Tibial artery (tissue), 4 donors: ENCODE data around the gene TXNDC17.

Experiments used
- DNase-seq, 2 donors: peaks; one replicate each; pipeline ENCODE4 v3.0.0-alpha.2; 2019
- H3K27ac ChIP-seq, 2 donors: fragments of 200-600 bp; sonication (generic) in 1 of 2; 1 replicate in 1 of 2; 2 replicates in 1 of 2; pipeline ENCODE4 v1.5.1; 2018 to 2019; ENCODE audit warnings: mild to moderate bottlenecking in 1 of 2
- H3K27me3 ChIP-seq, 2 donors: fragments of 200-600 bp; sonication (generic) in 1 of 2; one replicate each; pipeline versions ENCODE4 v1.5.1 to v1.6.0; 2016 to 2019
- H3K36me3 ChIP-seq, 3 donors: fragments of 200-600 bp; sonication (generic) in 2 of 3; one replicate each; pipeline ENCODE4 v1.5.1; 2016 to 2019; ENCODE audit warnings: mild to moderate bottlenecking in 2 of 3
- H3K4me1 ChIP-seq, 4 donors: fragments of 200-600 bp; sonication (generic) in 2 of 4; 1 replicate in 3 of 4; 2 replicates in 1 of 4; pipeline ENCODE4 v1.5.1; 2016 to 2019
- H3K4me3 ChIP-seq, 2 donors: fragments of 200-600 bp; sonication (generic) in 1 of 2; 1 replicate in 1 of 2; 2 replicates in 1 of 2; pipeline ENCODE4 v1.5.1; 2018 to 2019; ENCODE audit warnings: mild to moderate bottlenecking in 2 of 2
- H3K9me3 ChIP-seq, 3 donors: fragments of 200-600 bp; sonication (generic) in 1 of 3; one replicate each; pipeline ENCODE4 v1.5.1; 2016 to 2019
- intact Hi-C: fragments of 100-400 bp; cut with DNase I; formaldehyde crosslinking; loops from one replicate; pipeline ENCODE4 v1.15.0; 2023; ENCODE audit warnings: low total_unique reads
- TF ChIP-seq, protein P1 (sequence below), 2 experiments: fragments of 200-600 bp in 1 of 2; fragments of 450-650 bp in 1 of 2; IDR thresholded peaks; one replicate each; pipeline ENCODE4 v1.5.1; 2017 to 2019; ENCODE audit warnings: antibody characterized with exemption in 2 of 2, mild to moderate bottlenecking in 1 of 2, moderate library complexity in 1 of 2

The TXNDC17 gene

GRCh38 chr17:6675201-6675825, 34.5 kb downstream of the TXNDC17 start:
- Histone ChIP-seq H3K36me3 (no peaks in the 10 kb centered on the region), H3K4me1 (no peaks in the 10 kb centered on the region), H3K27ac (no peak overlapping the region), H3K27me3 (peaks cover 0 to 49% of the 10 kb centered on the region in 2 donors), H3K4me3 (no peak overlapping the region), H3K9me3 (no peaks in the 10 kb centered on the region)
- intact Hi-C loops: no loop called here
- TF ChIP-seq, protein P1, sequence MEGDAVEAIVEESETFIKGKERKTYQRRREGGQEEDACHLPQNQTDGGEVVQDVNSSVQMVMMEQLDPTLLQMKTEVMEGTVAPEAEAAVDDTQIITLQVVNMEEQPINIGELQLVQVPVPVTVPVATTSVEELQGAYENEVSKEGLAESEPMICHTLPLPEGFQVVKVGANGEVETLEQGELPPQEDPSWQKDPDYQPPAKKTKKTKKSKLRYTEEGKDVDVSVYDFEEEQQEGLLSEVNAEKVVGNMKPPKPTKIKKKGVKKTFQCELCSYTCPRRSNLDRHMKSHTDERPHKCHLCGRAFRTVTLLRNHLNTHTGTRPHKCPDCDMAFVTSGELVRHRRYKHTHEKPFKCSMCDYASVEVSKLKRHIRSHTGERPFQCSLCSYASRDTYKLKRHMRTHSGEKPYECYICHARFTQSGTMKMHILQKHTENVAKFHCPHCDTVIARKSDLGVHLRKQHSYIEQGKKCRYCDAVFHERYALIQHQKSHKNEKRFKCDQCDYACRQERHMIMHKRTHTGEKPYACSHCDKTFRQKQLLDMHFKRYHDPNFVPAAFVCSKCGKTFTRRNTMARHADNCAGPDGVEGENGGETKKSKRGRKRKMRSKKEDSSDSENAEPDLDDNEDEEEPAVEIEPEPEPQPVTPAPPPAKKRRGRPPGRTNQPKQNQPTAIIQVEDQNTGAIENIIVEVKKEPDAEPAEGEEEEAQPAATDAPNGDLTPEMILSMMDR (IDR thresholded peaks at IDR 0.05): no peak
- no peak for DNase-seq

GRCh38 chr17:6676802-6677157, 35.9 kb downstream of the TXNDC17 start:
- Histone ChIP-seq H3K9me3 (no peaks in the 10 kb centered on the region), H3K4me3 (no peak overlapping the region), H3K4me1 (no peaks in the 10 kb centered on the region), H3K36me3 (no peaks in the 10 kb centered on the region), H3K27me3 (peaks cover 0 to 35% of the 10 kb centered on the region in 2 donors), H3K27ac (no peak overlapping the region)
- intact Hi-C loops: no loop called here
- TF ChIP-seq, protein P1 (IDR thresholded peaks at IDR 0.05): no peak
- no peak for DNase-seq

DNA sequence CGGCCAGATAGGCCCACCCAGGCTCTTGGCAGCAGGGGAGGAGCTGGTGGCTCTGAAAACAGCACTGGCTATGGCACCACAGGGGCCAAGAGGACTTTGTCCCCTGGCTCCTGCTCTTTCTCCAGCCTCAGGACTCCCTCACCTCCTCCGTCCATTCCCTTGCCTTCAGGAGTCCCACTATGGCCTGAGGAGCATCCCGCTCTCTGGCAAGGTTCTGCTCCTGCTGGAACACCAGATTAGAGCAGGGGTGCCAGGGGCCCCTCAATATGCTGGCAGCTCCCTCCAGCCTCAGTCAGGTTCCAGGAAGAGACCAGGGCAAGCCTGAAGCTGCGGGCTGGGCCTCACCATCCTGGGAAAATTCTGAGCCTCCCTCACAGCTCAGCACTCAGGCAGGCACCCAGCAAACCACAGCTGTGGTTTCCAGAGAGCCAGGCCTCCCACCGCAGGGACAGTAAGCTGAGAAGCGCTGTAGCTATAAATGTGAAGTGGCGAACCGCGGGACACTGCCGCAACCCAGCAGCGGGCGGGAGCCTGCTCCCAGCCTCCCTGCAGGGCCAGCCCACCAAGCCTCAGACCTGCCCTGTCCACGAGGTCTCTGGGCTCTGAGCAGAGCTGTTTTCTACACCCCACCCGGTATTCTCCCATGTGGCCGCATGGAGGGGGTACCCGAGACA, 36.4 kb downstream of the TXNDC17 start:
- intact Hi-C loops: no loop called here
- Histone ChIP-seq H3K27ac (no peak overlapping the region), H3K9me3 (no peaks in the 10 kb centered on the region), H3K4me3 (no peak overlapping the region), H3K4me1 (no peaks in the 10 kb centered on the region), H3K27me3 (peaks cover 0 to 35% of the 10 kb centered on the region in 2 donors), H3K36me3 (no peaks in the 10 kb centered on the region)
- TF ChIP-seq, protein P1 (IDR thresholded peaks at IDR 0.05): no peak
- DNase-seq: no peak

DNA sequence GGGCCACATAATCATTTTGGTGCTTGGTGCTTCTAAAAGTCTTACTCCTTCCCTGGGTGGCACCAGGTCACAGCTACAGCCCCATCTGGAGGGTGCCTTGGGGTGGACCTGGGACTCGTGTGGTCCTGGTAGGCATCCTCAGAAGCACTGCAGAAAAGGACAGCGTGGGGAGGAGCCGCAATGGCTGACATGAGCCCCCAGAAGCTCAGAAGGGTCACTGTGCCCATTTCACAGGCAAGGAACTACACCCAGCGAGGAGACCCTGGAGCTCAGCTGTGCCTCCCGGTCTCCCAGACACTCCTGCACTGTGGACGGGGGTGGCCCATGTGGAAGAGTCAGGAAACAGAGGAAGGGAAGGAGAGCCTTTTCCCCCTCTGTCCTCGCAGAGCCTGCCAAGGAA, 37.1 kb downstream of the TXNDC17 start:
- intact Hi-C loops: no loop called here
- H3K27me3 ChIP-seq: peaks cover 0 to 41% of the 10 kb centered on the region in 2 donors
- DNase-seq: no peak
- H3K36me3 ChIP-seq: no peaks in the 10 kb centered on the region
- H3K4me3 ChIP-seq: no peak overlapping the region
- TF ChIP-seq, protein P1 (IDR thresholded peaks at IDR 0.05): no peak
- no peaks in the 10 kb centered on the region for H3K9me3 ChIP-seq
- no peaks in the 10 kb centered on the region for H3K4me1 ChIP-seq
- no peak overlapping the region for H3K27ac ChIP-seq

GRCh38 chr17:6679241-6679640, 38.4 kb downstream of the TXNDC17 start:
- Histone ChIP-seq H3K9me3 (no peaks in the 10 kb centered on the region), H3K4me1 (no peaks in the 10 kb centered on the region), H3K27me3 (peaks cover 0 to 41% of the 10 kb centered on the region in 2 donors), H3K4me3 (no peak overlapping the region), H3K36me3 (no peaks in the 10 kb centered on the region), H3K27ac (no peak overlapping the region)
- intact Hi-C loops: no loop called here
- TF ChIP-seq, protein P1 (IDR thresholded peaks at IDR 0.05): no peak
- DNase-seq: no peak
